ENCODE results near the gene SMIM41. TPM values are rescaled to one million over a fixed set of nuclear protein-coding genes. Genes with fewer than 3 reads are reported as not detected.

The SMIM41 gene
- total and polyA plus RNA-seq, 7 donors, result 0.41 to 5.7 (median 0.88) TPM; not detected in 3

DNA sequence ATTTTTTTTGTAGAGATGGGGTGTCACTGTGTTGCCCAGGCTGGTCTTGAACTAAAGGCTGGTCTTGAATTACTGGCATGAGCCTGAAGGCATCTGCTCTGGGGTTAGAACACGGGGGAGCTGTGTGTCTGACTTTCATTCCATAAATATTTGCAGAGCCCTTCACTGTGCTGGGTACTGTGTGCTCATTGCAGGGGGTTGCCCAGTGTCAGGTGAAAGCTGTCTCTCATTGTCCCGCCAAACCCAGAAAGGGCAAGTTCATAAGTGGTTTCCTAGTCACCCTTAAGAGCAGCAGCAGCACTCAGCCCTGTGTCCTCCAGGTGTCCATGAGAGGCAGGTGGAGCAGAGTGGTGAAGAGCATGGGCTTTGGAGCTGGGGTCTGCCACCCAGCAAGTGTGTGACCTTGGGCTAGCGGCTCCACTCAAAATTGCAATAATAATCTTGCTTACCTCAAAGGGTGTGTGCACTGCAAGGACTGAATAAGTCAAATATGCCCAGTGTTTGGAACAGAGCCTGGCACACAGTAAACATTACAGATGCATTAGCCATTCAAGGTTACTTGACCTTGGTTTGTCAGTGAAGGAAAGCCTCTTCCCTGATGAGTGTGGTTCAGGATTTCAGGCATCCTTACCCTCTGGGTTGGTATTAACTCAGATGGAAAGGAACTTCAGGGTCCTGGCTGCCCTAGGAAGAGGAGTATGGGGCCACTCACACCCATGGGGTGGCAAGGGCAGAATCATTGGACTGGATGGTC lies 4.4 kb upstream of the SMIM41 start:
- Histone ChIP-seq H3K27ac (peak overlapping the region in 1 of 4 donors; percentile 23), H3K36me3 (peaks cover 0 to 55% (median 29%) of the 10 kb centered on the region in 4 donors), H3K4me3 (no peak overlapping the region), H3K9me3 (no peaks in the 10 kb centered on the region), H3K27me3 (no peaks in the 10 kb centered on the region), H3K4me1 (peaks cover 0 to 28% (median 15%) of the 10 kb centered on the region in 4 donors)
- 84 to 92% methylated on average over 3 of the region's 3 CpGs for WGBS, 2 donors
- DNase-seq, result no peak
- intact Hi-C loops (cut with DNase I), result no loop called here
- TF ChIP-seq POLR2AphosphoS5 (IDR thresholded peaks at IDR 0.05) (no peak), EP300 (IDR thresholded peaks at IDR 0.05) (no peak), CTCF (IDR thresholded peaks at IDR 0.05) (no peak), POLR2A (IDR thresholded peaks at IDR 0.05) (no peak)

DNA sequence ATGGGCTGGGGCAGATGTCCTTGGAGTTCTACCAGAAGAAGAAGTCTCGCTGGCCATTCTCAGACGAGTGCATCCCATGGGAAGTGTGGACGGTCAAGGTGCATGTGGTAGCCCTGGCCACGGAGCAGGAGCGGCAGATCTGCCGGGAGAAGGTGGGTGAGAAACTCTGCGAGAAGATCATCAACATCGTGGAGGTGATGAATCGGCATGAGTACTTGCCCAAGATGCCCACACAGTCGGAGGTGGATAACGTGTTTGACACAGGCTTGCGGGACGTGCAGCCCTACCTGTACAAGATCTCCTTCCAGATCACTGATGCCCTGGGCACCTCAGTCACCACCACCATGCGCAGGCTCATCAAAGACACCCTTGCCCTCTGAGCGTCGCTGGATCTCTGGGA lies 2.7 kb upstream of the SMIM41 start:
- H3K36me3 ChIP-seq, result peaks cover 0 to 55% (median 29%) of the 10 kb centered on the region in 4 donors

DNA sequence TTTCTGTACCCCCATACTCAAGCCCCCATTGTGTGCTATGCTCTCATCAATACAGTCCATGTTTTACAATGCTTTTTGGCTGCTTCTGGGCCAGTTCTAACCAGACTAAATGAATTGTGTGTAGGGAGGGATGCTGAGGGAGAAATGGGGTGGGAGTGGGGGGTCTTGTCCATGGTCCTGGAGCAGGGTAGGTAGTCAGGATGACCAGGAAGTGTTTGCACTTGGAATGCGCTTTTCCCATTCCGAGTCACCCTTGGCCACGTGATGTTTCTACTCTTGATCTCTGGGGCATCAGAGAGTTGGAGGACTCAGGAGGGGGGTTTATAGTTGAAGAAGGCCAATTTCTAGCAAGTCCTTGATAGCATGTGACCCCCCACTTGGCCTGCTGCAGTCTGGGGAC lies 1.2 kb upstream of the SMIM41 start:
- TF ChIP-seq POLR2AphosphoS5 (IDR thresholded peaks at IDR 0.05), result no peak
- Histone ChIP-seq H3K4me1 (peaks cover 0 to 30% (median 6%) of the 10 kb centered on the region in 4 donors), H3K4me3 (no peak overlapping the region), H3K36me3 (peaks cover 0 to 51% (median 29%) of the 10 kb centered on the region in 4 donors), H3K9me3 (no peaks in the 10 kb centered on the region), H3K27ac (no peak overlapping the region), H3K27me3 (no peaks in the 10 kb centered on the region)
- 90 to 92% methylated on average over 3 of the region's 3 CpGs for WGBS, 2 donors
- DNase-seq, result no peak
- intact Hi-C loops (cut with DNase I), result loop anchor here (1.0 kb wide), 1 partner anchor 73 kb away; no protein-coding TSS in a partner anchor

More for the DNA sequence above, 2.7 kb upstream of the SMIM41 start:
- no peak overlapping the region for H3K27ac ChIP-seq
- peaks cover 0 to 22% (median 0%) of the 10 kb centered on the region in 4 donors for H3K4me1 ChIP-seq
- intact Hi-C loops (cut with DNase I), result no loop called here
- WGBS, 2 donors, result 96% methylated on average over 16 of the region's 16 CpGs
- DNase-seq, result no peak
- H3K4me3 ChIP-seq, result no peak overlapping the region
- H3K27me3 ChIP-seq, result no peaks in the 10 kb centered on the region
- H3K9me3 ChIP-seq, result no peaks in the 10 kb centered on the region
- TF ChIP-seq POLR2AphosphoS5 (IDR thresholded peaks at IDR 0.05), result no peak
- TF ChIP-seq POLR2A (IDR thresholded peaks at IDR 0.05), result no peak
- TF ChIP-seq EP300 (IDR thresholded peaks at IDR 0.05), result no peak
- TF ChIP-seq CTCF (IDR thresholded peaks at IDR 0.05), result no peak

DNA sequence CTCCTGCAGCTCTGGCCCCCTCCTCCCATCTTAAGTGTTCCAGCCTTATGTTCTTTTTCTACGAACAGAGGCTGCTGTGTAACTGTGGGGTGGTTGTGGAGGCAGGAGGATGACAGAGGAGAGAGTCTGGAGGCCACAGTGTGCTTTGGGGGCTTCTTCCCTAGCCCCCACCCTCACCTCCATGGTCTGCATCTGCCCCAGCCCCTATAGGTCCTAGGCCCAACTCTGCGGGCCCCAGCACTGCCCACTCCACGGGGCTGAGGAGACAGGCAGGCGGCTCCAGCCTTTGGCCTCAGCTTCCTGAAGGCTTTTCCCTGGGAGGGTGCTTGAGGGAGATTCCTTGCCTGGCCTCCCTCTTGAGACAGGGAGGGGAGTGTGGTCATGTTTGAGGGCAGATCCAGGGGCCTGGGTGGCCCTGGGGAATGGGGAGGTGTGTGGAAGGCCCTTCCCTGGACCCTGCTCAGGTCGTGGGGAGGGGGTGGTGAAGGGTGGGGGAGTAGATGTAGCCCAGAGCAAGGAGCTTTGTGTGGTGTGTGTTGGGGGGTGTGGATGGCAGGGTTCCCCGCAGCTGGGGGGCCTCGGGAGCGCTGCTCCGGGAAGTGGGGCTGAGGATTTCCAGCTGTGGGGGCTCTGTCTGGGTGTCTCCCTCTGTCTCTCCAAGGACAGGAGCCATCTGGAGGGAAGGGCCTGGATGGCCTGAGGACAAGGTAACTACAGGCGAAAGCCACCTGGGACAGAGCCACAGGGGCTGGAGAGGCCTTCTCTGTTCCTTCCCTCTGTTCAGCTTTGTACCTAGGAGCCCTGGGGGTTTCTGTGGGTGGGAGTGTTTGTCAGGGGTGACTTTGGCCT lies 1.1 kb downstream of the SMIM41 start:
- 75 to 78% methylated on average over 10 of the region's 10 CpGs for WGBS, 2 donors
- peak overlapping the region in 2 of 4 donors; percentile 17 to 29 for H3K4me3 ChIP-seq
- peaks cover 0 to 28% (median 12%) of the 10 kb centered on the region in 4 donors for H3K36me3 ChIP-seq
- peak in 2 of 4 donors; percentile 22 for TF ChIP-seq POLR2AphosphoS5 (IDR thresholded peaks at IDR 0.05)
- TF ChIP-seq EP300 (IDR thresholded peaks at IDR 0.05), result no peak
- peaks cover 0 to 27% (median 7%) of the 10 kb centered on the region in 4 donors for H3K4me1 ChIP-seq
- H3K9me3 ChIP-seq, result no peaks in the 10 kb centered on the region
- intact Hi-C loops (cut with DNase I), result no loop called here
- peak; percentile 78 for DNase-seq
- H3K27me3 ChIP-seq, result no peaks in the 10 kb centered on the region
- H3K27ac ChIP-seq, result peak overlapping the region; percentile 54 to 79 (median 62)

- Histone ChIP-seq H3K9me3 (no peaks in the 10 kb centered on the region), H3K27ac (peak overlapping the region; percentile 54 to 79 (median 62)), H3K4me1 (peaks cover 0 to 27% (median 7%) of the 10 kb centered on the region in 4 donors), H3K27me3 (no peaks in the 10 kb centered on the region), H3K4me3 (peak overlapping the region in 1 of 4 donors; percentile 15), H3K36me3 (peaks cover 0 to 23% (median 11%) of the 10 kb centered on the region in 4 donors)
- intact Hi-C loops (cut with DNase I), result no loop called here
- 8 to 21% methylated on average over 9 of the region's 9 CpGs for WGBS, 2 donors
- no peak for TF ChIP-seq POLR2AphosphoS5 (IDR thresholded peaks at IDR 0.05)
- no peak for TF ChIP-seq POLR2A (IDR thresholded peaks at IDR 0.05)
- TF ChIP-seq EP300 (IDR thresholded peaks at IDR 0.05), result no peak
- peak; percentile 70 for DNase-seq
These were observed 1.8 kb downstream of the SMIM41 start for GRCh38 chr12:52081263-52081733.

All from sigmoid colon (tissue), 7 donors.